GM21717 (cell line): ENCODE results near the gene KLHL14.
"Not testable (repeated sequence)": the region's sequence is repeated elsewhere in the genome, so short reads cannot be mapped to it uniquely, and the experiment has no call there.

Experiments
- ATAC-seq: cut with Tn5 transposase; IDR thresholded peaks from one replicate; pipeline ENCODE4 v1.9.1; 2021; ENCODE audit warnings: mild to moderate bottlenecking, moderate library complexity; ENCODE audit not compliant: unreplicated experiment

Gene KLHL14, protein sequence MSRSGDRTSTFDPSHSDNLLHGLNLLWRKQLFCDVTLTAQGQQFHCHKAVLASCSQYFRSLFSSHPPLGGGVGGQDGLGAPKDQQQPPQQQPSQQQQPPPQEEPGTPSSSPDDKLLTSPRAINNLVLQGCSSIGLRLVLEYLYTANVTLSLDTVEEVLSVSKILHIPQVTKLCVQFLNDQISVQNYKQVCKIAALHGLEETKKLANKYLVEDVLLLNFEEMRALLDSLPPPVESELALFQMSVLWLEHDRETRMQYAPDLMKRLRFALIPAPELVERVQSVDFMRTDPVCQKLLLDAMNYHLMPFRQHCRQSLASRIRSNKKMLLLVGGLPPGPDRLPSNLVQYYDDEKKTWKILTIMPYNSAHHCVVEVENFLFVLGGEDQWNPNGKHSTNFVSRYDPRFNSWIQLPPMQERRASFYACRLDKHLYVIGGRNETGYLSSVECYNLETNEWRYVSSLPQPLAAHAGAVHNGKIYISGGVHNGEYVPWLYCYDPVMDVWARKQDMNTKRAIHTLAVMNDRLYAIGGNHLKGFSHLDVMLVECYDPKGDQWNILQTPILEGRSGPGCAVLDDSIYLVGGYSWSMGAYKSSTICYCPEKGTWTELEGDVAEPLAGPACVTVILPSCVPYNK

DNA sequence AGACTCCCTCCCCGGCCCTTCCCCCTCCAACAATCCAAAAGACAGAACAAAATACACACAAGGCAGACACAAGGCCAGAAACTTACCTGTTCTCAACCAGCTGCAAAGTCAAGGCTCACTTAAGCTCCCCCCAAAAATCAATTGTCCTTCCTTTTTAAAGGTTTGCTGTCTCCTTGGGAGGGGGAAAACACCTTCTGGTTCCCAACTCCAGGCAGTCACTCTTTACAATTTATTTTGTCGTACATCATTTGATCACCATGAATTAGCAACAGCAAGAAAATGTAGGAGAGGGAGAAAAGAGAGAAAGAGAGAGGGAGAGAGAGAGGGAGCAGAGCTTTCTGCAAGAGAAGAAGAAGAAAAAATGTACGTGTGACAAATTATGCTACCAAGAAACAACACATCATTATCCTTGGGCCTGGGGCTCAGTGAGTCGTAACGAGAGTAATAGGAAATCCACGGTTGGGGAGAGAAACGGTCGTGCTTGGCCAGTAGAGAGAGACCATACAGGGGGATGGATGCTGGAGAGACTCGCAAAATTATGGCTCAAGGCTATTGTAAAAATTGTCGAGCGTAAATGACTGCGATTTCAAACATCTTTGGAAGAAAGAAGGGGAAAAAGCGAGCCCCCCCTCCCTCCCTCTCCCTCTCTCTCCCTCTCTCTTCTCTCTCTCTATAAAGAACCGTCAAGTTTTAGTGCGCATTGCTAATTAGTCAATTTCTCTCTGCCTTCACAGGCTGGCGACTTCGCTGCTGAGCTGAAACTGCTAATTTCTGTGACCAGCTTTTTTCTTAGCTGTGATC is at the start of gene KLHL14:
Gene KLHL14 (minus strand): TSS at position 443 of the 801 bp plus-strand sequence. CDS start 2,432 bp downstream, outside the sequence.
- no peak for ATAC-seq

GRCh38 chr18:32822197-32822596 is 49.4 kb upstream of the KLHL14 start:
- ATAC-seq = no peak

DNA sequence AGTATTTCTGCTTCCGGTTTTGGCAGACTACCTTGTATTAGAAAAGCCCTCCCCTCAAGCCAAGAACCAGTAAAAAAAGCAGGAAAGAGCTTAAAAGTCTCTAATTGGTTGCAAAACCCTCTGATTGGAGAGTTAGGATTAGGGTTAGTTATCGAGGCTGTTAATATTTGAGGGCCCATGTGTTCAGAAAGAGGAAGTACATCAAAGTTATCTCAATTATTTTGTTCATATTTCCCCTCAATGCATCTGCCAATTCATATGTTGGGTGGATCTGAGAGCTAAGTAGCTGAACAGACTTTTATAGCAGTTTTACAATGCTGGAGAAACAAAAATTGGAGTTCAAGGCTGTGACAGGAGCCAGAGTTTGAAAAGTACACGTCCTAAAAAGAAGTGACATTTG is 43.1 kb upstream of the KLHL14 start:
- no peak for ATAC-seq

GRCh38 chr18:32812342-32812741 is 39.5 kb upstream of the KLHL14 start:
- ATAC-seq = no peak

DNA sequence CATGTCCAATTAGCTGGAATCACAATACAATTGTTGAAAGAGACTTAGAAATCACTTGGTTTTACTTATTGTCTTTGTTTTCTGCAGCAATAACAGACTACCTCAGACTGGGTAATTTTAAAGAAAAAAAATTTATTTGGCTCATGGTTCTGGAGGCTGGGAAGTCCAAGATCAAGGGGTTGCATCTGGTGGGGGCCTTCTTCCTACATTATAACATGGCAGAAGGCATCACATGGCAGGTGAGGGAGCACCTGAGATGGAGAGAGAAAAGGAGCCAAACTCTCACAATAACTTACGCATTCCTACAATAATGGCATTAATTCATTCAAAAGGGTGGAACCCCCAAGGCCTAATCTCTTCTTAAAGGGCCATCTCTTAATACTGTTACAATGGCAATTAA is 37.5 kb upstream of the KLHL14 start:
- no peak for ATAC-seq

- ATAC-seq = no peak
Measured at GRCh38 chr18:32805354-32805753, 32.5 kb upstream of the KLHL14 start.

- ATAC-seq = no peak
Measured at GRCh38 chr18:32804134-32804888, 31.5 kb upstream of the KLHL14 start.

- ATAC-seq = peak; percentile 86
Measured at GRCh38 chr18:32803568-32803967, 30.7 kb upstream of the KLHL14 start.

DNA sequence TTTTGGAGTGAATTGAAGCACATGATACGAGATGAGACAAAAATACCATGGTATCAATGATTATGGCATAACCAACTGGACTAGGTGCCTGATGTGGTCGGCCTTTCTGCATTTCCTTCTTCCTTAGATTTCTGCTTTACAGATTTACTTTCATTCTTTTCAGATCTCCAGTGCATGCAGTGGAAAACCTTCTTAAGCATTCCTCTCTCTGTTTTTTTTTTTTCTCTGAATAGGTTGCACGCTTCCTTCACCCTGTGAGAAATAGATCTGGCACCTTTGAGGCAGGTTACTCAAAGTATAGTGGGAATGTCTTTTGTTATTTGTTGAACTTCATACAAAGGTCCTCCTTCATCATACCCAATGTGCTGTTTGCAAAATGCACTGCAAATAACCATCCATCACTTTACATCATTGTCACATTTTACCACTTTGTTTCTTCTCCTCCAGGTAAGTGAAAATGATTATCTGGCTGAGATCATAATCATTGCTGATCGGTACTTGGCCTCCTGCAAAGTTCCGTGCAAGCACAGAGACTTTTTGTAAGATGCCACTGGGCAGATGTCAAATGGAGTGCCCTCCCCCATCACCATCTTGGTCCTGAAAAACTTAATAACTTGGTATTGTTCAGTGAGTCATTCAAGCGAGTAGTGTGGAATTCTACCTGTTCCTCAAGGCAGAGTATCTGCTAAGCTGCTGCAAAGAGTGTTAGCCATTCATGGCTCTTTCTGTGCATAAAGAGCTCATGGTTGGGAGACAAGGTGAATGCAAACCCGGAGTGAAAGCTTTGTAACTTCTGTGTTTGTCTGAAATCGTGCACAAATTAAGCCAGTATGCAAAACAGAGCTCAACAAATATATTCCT is 30.0 kb upstream of the KLHL14 start:
- peak; percentile 49 for ATAC-seq

GRCh38 chr18:32801228-32801627 is 28.4 kb upstream of the KLHL14 start:
- no peak for ATAC-seq

DNA sequence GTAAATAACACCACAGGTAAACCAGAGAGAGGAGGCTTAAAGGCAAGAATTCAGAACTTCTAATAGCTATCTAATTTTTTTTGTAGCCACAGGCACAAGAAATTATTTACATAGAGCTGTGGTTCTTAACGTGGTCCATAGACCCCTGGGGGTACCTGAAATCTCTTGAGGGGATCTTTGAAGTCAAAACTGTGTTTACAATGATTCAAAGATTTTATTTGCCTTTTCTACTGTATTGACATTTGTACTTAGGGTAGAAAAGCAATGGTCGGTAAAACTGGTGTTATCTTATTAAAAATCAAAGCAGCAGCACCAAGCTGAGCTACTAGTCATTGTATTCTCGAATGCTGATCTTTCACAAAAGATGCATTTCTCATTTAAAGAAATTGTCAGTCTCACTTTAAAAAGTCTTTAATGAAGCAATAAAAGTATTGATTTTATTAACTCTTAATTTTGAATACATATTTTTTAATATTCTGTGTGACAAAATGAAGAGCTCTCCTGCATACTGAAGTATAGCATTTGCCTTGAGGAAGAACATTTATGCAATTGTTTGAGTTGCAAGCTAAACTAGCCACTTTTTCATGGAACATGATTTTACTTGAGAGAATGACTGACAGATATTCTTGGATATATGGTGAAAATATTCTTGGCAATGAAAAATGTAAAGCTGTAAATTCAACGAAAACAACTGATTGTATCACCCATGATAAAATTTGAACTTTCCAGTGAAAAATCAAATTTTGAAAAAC is 25.6 kb upstream of the KLHL14 start:
- ATAC-seq = no peak

- not testable (repeated sequence) for ATAC-seq
Measured at GRCh38 chr18:32794667-32795066, 21.8 kb upstream of the KLHL14 start.

DNA sequence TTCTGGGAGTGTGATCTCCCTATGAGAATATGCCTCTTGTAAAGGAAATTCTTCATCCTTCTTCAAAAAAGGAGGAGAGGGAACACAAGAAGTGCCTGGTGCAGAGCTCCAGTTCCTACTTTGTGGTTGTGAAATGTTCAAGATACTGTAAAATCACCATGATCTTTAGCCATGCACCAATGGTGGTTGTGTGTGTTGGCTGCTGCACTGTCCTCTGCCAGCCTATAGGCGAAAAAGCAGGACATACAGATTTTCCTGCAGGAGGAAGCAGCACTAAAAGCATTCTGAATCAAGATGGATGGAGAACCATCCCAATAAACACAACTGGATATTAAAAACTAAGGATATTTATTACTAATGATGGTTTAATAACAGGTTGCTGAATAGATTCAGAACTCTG is 6.2 kb upstream of the KLHL14 start:
- no peak for ATAC-seq

DNA sequence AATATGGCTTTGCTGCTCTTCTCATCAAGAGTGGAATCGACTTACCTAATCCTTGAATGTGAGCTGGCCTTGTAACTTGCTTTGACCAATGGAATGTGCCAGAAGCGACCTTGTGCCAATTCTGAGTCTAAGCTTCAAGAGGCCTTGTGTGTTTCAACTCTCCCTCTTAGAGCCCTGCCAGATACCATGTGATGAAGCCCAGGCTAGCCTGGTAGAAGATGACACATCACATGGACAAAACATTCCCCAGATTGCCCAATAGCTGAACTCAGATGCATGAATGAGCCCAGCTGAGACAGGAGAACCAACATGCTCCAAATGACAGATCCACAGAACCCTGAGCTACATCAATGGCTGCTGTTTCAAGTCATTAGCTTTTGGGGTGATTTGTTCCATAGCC is 4.2 kb upstream of the KLHL14 start:
- ATAC-seq = no peak

DNA sequence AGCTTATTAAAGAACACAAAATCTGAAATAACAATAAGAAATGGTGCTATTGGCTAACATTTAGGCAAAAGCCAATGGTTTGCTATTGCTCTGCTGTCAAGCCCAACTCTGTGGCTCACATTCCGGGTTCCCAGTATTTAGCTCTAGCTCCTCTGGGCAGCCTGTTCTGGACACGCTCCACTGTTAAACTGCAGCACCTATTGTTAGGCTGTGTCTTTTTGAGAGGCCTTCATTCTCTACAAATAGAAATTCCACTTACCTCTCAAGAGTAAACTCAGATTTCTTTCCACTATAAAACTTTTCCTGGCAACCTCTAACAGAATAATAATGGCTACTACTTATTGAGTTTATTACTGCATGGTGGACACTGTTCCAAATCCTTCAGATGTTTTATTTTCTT is 3.7 kb upstream of the KLHL14 start:
- no peak for ATAC-seq

DNA sequence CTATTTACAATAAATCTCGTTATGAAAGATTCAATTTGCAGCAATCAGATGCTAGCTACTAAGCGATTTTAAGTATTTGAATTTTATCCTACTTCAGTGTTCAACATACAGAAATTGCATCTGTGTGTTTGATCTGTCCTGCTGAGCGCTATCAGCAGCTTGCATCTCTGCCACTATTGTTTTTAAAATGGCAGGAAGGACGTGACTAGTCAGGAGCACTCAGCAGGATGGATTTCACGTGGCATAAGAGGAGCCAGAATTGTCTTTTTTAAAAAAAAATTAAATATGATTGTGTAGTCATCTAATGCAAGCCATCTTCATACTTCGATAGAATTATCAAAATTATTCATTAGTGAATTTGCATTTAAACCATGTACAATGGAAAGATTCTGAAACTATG is 2.8 kb upstream of the KLHL14 start:
- no peak for ATAC-seq

- ATAC-seq = no peak
Measured at GRCh38 chr18:32773382-32773712, 524 bp upstream of the KLHL14 start.

DNA sequence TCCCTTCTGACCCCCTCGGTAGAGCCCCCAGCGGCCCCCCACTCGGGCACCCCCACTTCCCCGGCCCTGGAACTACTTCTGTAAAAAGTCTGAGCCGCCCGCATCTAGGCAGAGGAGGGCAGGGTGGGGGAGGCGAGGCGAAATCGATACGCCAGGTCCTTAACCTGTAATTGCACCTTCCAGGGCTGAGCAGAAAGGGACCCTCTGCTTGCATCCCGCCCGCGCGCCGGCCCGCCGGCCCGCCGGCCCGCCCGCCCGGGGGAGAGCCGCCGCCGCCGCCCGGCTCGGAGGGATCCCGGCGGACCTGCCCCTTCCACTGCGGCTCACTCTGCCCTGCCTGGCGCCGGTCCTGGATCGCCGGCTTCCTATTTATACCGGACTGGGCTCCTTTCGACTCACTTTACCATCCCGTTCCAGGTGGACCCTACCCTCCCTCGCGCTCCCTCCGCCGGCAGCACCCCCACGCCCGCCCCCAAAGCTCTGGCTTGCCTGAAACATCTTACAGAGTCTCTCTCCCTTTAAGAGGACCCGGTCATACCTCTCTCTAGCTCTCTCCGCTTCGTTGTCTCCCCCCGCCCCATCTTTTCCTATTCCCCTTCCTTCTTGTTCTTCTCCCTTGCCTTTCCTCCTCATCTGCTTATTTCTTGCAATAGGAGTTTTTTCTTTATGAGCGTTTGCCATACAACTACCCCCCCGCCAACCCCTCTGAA is 797 bp downstream of the KLHL14 start:
- ATAC-seq = no peak
